CD4-positive, alpha-beta T cell (primary cell): ENCODE results near the gene HEXD. TPM values are rescaled to one million over a fixed set of nuclear protein-coding genes. Genes with fewer than 3 reads are reported as not detected.

Source experiments
- ATAC-seq: fragments of 200-7000 bp; cut with Tn5 transposase; one replicate; pipeline ENCODE4 v1.10.0; 2022; ENCODE audit warnings: mild to moderate bottlenecking; ENCODE audit not compliant: poor library complexity
- CTCF ChIA-PET: fragments of 350-600 bp; sonication (Branson Sonifier 250); formaldehyde crosslinking; loops from one replicate; lab custom pipeline; 2021; ENCODE audit warnings: antibody characterized with exemption, inconsistent platforms; lab: Charles Lee
- POLR2A ChIA-PET: fragments of 350-600 bp; sonication (Branson Sonifier 250); formaldehyde crosslinking; loops from one replicate; lab custom pipeline; 2021; ENCODE audit warnings: antibody characterized with exemption, inconsistent platforms; lab: Charles Lee
- DNase-seq, 14 experiments: peaks; one replicate each; pipeline ENCODE4 v3.0.0-alpha.2; 2013 to 2020; ENCODE audit warnings: mixed read lengths in 2 of 14
- H3K27ac ChIP-seq, 2 donors: one replicate each; pipeline versions ENCODE4 v1.5.1 to v1.7.0; 2013; ENCODE audit warnings: low read length in 2 of 2, low read depth in 1 of 2, mild to moderate bottlenecking in 1 of 2
- H3K27me3 ChIP-seq, 2 experiments: 1 replicate in 1 of 2; 2 replicates in 1 of 2; pipeline versions ENCODE4 v1.6.1 to v1.7.0; 2013; ENCODE audit warnings: low read length in 2 of 2, control low read depth in 1 of 2, mild to moderate bottlenecking in 1 of 2, moderate library complexity in 1 of 2; ENCODE audit not compliant: insufficient read depth in 2 of 2, control insufficient read depth in 1 of 2
- H3K36me3 ChIP-seq: one replicate; pipeline ENCODE4 v1.6.1; 2013; ENCODE audit warnings: low read length, control low read depth; ENCODE audit not compliant: insufficient read depth
- H3K4me1 ChIP-seq: one replicate; pipeline ENCODE4 v1.6.1; 2013; ENCODE audit warnings: low read length, control low read depth; ENCODE audit not compliant: insufficient read depth
- H3K4me3 ChIP-seq: one replicate; pipeline ENCODE4 v1.5.1; 2013; ENCODE audit warnings: mild to moderate bottlenecking, low read length, moderate library complexity
- H3K9me3 ChIP-seq, 2 experiments: 1 replicate in 1 of 2; 2 replicates in 1 of 2; pipeline versions ENCODE4 v1.6.1 to v1.7.0; 2013; ENCODE audit warnings: low read length in 2 of 2, mild to moderate bottlenecking in 2 of 2, control low read depth in 1 of 2, moderate library complexity in 1 of 2; ENCODE audit not compliant: control insufficient read depth in 1 of 2, insufficient read depth in 1 of 2
- H3K27ac Mint-ChIP-seq: one replicate; pipeline ENCODE4 v1.8.0; 2020; ENCODE audit warnings: mixed read lengths
- H3K27me3 Mint-ChIP-seq: one replicate; pipeline ENCODE4 v1.8.0; 2021; ENCODE audit warnings: mixed read lengths
- H3K36me3 Mint-ChIP-seq: one replicate; pipeline ENCODE4 v1.8.0; 2021; ENCODE audit warnings: low read depth, mixed read lengths
- H3K4me1 Mint-ChIP-seq: one replicate; pipeline ENCODE4 v1.8.0; 2021; ENCODE audit warnings: low read depth, mixed read lengths
- H3K4me3 Mint-ChIP-seq: one replicate; pipeline ENCODE4 v1.8.0; 2020; ENCODE audit warnings: mild to moderate bottlenecking, mixed read lengths
- H3K9me3 Mint-ChIP-seq: one replicate; pipeline ENCODE4 v1.8.0; 2020; ENCODE audit warnings: mixed read lengths
- intact Hi-C, 2 experiments: fragments of 100-400 bp; cut with DNase I in 1 of 2; cut with micrococcal nuclease in 1 of 2; formaldehyde crosslinking; loops; one replicate each; pipeline versions ENCODE4 v1.15.1 to v1.9.0; 2023 to 2025; cut with DNase I, micrococcal nuclease
- total RNA-seq, 174 experiments: library from RNA in 2 of 174; stranded (reverse) in 2 of 174; gene quantifications; one replicate each; pipeline ENCODE4 v1.2.3 and lab custom pipeline; 2021 to 2026
- TF ChIP-seq, protein P1 (sequence below): fragments of 200-600 bp; IDR thresholded peaks from one replicate; pipeline ENCODE4 v1.8.0; 2022; ENCODE audit warnings: antibody characterized with exemption, mild to moderate bottlenecking

HEXD gene
- total RNA-seq, 2 experiments from 2014 or later, result 27.8 to 31.2 TPM

DNA sequence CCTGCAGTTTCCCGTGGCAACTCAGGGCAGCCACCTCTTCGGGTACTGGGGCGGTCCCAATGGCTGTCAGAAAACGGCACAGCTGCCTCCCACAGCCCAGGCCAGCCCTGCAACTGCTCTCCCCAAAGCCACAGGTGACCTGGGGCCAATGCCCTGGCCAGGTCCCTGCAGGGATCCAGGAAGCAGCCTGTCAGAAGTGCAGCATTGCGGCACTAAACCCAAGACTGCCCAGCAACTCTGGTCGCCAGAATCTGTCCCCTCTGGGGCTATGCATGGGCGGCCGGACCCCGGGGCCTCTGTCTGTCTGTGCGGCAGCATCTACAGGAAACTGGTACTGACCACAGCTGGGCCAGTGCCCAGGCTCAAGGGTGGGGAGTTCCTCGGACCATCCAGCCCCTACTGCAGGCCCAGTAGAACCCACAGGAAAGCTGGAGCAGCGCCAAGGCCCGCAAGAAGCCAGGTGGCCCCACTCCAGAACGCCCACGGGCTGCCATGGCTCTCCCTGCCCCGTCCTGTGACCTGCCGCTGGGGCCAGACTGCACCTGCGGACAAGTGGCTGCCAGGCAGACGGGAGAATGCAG, 26.9 kb downstream of the HEXD start:
- Mint-ChIP-seq H3K36me3 (peaks cover 25% of the 10 kb centered on the region), H3K27ac (no peak overlapping the region), H3K4me1 (peaks cover 29% of the 10 kb centered on the region), H3K27me3 (no peaks in the 10 kb centered on the region), H3K9me3 (no peaks in the 10 kb centered on the region), H3K4me3 (no peak overlapping the region)
- ChIA-PET CTCF (no interaction called here), POLR2A (no interaction called here)
- ATAC-seq (no peak), DNase-seq (peak in 1 of 14 experiments; percentile 20)
- intact Hi-C loops, result no loop called here
- Histone ChIP-seq H3K27ac (no peak overlapping the region), H3K9me3 (no peaks in the 10 kb centered on the region), H3K27me3 (no peaks in the 10 kb centered on the region), H3K36me3 (peaks cover 62% of the 10 kb centered on the region), H3K4me1 (peaks cover 47% of the 10 kb centered on the region), H3K4me3 (no peak overlapping the region)
- TF ChIP-seq, protein P1, sequence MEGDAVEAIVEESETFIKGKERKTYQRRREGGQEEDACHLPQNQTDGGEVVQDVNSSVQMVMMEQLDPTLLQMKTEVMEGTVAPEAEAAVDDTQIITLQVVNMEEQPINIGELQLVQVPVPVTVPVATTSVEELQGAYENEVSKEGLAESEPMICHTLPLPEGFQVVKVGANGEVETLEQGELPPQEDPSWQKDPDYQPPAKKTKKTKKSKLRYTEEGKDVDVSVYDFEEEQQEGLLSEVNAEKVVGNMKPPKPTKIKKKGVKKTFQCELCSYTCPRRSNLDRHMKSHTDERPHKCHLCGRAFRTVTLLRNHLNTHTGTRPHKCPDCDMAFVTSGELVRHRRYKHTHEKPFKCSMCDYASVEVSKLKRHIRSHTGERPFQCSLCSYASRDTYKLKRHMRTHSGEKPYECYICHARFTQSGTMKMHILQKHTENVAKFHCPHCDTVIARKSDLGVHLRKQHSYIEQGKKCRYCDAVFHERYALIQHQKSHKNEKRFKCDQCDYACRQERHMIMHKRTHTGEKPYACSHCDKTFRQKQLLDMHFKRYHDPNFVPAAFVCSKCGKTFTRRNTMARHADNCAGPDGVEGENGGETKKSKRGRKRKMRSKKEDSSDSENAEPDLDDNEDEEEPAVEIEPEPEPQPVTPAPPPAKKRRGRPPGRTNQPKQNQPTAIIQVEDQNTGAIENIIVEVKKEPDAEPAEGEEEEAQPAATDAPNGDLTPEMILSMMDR, result no peak

DNA sequence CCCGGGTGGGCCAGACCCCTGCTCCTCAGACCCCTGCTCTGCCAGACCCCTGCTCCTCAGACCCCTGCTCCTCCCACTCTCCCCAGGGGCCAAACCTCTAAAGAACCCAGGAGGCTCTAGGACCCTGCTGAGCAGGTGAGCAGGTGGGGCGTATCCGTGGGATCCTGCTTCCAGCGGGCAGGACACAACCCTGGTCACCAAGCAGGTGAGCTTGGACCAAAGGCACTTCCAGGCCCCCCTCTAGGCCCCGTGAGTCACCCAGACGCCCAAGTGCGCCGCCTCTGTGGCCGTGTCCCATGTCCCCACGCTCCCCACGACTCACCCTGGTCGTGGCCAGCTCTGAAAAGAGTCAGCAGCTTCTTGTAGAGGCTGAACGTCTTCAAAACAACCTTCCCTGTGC, 27.4 kb downstream of the HEXD start:
- intact Hi-C loops, result no loop called here
- H3K4me1 Mint-ChIP-seq, result peaks cover 29% of the 10 kb centered on the region
- no peak for DNase-seq
- Histone ChIP-seq H3K4me3 (no peak overlapping the region), H3K4me1 (peaks cover 45% of the 10 kb centered on the region), H3K27me3 (no peaks in the 10 kb centered on the region), H3K9me3 (no peaks in the 10 kb centered on the region), H3K36me3 (peaks cover 62% of the 10 kb centered on the region), H3K27ac (no peak overlapping the region)
- TF ChIP-seq, protein P1, result no peak
- no peaks in the 10 kb centered on the region for H3K9me3 Mint-ChIP-seq
- ATAC-seq, result no peak
- ChIA-PET POLR2A (no interaction called here), CTCF (no interaction called here)
- no peak overlapping the region for H3K27ac Mint-ChIP-seq
- peaks cover 23% of the 10 kb centered on the region for H3K36me3 Mint-ChIP-seq
- H3K27me3 Mint-ChIP-seq, result no peaks in the 10 kb centered on the region
- H3K4me3 Mint-ChIP-seq, result no peak overlapping the region

DNA sequence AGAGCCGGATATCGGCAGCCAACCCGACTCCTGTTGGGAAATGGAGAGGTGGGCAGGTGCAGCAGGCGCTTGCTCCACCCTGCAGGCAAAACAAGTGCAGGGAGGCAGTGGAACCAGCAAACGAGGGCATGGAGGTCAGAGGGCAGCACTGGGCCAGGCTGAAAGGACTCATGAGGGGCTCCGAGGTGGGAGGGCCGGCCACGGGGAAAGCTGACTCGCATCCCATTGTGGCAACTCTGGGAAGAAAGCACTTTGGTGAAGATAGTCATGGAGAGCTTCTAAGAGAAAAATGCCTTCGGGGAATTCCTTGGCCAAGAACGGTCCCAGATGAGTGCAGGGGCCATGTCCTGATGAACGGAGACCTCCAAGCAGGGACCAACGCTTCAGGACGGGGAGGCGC, 28.0 kb downstream of the HEXD start:
- Mint-ChIP-seq H3K27me3 (no peaks in the 10 kb centered on the region), H3K4me1 (peaks cover 35% of the 10 kb centered on the region), H3K9me3 (no peaks in the 10 kb centered on the region), H3K27ac (no peak overlapping the region), H3K4me3 (no peak overlapping the region), H3K36me3 (peaks cover 26% of the 10 kb centered on the region)
- no peaks in the 10 kb centered on the region for H3K27me3 ChIP-seq
- H3K4me3 ChIP-seq, result no peak overlapping the region
- CTCF ChIA-PET, result no interaction called here
- POLR2A ChIA-PET, result no interaction called here
- no peaks in the 10 kb centered on the region for H3K9me3 ChIP-seq
- intact Hi-C loops, result no loop called here
- H3K27ac ChIP-seq, result no peak overlapping the region
- TF ChIP-seq, protein P1, result no peak
- peak in 1 of 14 experiments; percentile 1 for DNase-seq
- ATAC-seq, result no peak
- H3K36me3 ChIP-seq, result peaks cover 62% of the 10 kb centered on the region
- peaks cover 49% of the 10 kb centered on the region for H3K4me1 ChIP-seq
